Measurements from ENCODE around the gene TIGAR.

Gene TIGAR

DNA sequence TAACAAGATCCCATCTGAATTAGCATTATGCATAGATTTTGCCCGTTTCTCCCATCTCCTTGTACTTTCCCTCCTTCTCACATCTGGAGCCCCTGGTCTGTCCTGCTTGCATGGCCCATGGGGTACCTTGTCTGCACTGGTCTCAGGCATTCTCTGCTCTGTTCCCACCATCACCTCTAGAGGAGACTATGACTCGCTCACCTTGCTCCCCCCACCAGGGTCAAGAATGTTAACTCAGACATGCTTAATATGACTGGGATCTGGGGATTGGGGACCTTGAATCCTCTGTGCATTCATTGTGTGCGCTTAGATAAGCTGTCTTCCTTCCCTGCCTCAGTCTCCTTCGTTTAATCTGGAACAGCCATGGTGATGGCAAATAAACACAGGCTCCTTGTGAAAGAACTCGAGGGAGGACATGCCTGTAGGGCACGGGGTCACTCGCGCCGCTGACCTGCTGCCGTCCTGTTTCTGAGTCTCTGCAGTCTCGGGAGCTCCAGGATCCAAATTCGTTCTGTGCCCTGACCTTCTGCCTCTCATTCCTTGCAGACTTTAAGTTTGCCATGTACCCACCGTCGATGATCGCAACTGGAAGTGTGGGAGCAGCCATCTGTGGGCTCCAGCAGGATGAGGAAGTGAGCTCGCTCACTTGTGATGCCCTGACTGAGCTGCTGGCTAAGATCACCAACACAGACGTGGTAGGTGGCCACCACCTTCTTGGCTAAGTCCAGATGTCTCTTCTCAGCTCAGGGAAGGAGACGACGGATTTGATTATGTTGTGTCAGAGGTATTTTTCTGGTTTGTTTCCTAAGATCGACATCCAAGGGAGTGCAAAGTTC is 32.5 kb upstream of the TIGAR start:
- H3K27ac Mint-ChIP-seq = peak overlapping the region; percentile 64
- H3K36me3 Mint-ChIP-seq (ENCODE audit: low read depth) = peaks cover 85% of the 10 kb centered on the region
- H3K4me3 Mint-ChIP-seq = peak overlapping the region; percentile 55

DNA sequence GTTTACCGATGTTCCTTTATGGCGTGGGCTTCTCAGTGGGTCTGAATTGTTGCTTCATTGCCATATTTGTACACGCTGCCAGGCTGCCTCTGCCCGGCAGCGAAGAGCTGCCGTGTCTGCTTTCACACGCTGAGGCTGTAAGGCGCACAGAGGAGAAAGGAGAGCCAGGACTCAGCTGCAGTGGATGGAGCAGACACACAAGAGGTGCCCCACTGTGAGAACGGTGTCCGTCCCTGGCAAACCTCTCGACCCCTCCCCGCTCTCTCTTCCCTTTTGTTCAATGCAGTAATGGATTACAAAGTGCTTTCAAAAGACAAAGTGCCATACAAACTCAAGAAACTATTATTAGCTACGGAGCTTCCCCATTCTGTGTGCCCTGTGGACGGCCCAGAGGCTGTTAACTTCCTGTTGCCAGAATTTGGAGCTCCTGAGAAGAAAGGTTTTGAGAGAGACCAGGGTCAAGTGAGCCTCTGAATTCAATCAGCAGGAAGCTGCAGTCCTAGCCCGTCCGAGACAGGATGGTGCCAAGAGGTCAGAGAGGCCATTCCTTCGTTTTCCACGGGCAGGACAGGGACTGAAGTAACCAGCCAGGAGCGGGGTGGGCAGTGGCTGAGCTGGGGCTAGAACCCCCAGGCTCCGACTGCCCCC is 31.7 kb upstream of the TIGAR start:
- peaks cover 84% of the 10 kb centered on the region for H3K36me3 Mint-ChIP-seq (ENCODE audit: low read depth)

More for the DNA sequence above, 32.5 kb upstream of the TIGAR start:
- Mint-ChIP-seq H3K4me1 (ENCODE audit: low read depth) (peaks cover 71% of the 10 kb centered on the region), H3K27me3 (ENCODE audit: low read depth) (no peaks in the 10 kb centered on the region), H3K9me3 (no peaks in the 10 kb centered on the region)

DNA sequence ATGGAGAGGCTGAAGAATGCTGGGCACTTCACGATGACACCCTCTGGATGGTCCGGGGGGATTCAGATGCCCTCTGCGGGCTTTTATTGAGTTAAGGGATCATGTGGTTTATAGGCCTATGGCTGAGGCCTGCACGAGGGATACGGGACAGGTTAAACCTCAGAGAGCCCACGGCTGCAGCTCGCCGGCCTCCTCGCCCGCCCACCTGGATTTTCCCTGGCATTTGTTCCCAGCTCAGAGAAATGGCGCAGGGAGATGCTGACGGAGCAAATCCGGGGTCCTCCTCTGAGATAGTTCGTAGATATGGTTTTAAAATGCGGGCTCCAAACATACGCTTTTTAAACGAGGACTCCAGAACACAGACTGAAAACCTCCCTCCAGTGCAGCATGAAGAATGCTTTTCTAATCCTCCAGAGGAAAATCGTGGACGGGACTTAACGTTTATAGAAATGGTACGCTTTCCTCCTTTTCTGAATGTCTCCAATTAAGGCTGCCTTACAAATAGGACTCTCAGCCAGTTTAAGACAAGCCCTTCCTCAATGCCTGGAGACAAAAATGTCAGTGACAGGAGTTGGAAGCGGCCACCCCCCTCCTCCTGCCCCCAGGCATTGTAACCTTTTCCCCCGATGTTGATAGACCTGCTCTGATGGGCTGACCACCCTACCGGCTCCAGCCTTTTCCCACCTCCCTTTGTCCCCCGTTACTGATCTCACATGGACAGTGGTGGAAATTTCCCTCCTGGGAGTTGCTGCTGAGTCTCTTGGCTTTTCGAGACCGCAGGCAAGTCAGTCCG is 30.8 kb upstream of the TIGAR start:
- Mint-ChIP-seq H3K4me3 (no peak overlapping the region), H3K27ac (peak overlapping the region; percentile 55), H3K4me1 (ENCODE audit: low read depth) (peaks cover 72% of the 10 kb centered on the region), H3K36me3 (ENCODE audit: low read depth) (peaks cover 86% of the 10 kb centered on the region), H3K27me3 (ENCODE audit: low read depth) (no peaks in the 10 kb centered on the region), H3K9me3 (no peaks in the 10 kb centered on the region)

More for the DNA sequence above, 31.7 kb upstream of the TIGAR start:
- Mint-ChIP-seq H3K4me1 (ENCODE audit: low read depth) (peaks cover 70% of the 10 kb centered on the region), H3K4me3 (peak overlapping the region; percentile 55), H3K9me3 (no peaks in the 10 kb centered on the region), H3K27ac (no peak overlapping the region), H3K27me3 (ENCODE audit: low read depth) (no peaks in the 10 kb centered on the region)

DNA sequence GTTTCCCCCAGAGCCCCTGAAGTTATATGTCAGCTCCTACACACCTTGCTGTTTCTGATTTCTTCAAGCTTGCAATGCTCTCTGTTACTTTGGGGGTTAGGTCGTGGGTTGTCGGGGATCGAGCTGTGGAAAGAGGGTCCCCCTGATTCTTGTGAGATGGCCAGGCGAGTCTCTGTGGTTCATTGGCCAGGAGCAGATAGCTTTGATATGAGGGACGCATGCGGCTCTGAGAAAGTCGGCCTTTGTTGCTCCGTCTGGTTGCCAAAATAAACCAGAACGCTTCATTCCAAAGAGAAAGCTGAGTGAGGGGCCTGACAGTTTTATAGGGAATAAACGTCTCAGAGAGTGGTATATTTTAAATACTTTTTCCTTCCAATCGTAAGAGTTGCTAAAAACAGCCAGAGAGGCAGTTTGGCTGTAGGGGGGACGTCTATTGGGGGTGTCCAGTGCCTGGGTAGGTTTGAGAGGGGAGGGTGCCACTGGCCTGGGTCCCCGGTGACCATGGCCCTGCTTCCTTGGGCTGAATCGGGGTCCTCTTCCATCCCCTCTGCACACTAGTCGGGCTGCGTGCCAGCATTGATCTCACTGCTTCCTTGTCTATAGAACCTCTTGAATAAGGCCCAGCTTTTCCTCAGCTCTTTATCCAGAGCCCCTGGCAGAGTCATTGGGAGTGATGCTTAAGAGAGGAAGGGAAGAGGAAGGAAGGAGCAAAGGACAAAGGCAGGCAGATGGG is 28.5 kb upstream of the TIGAR start:
- H3K4me1 Mint-ChIP-seq (ENCODE audit: low read depth) = peaks cover 63% of the 10 kb centered on the region
- H3K27me3 Mint-ChIP-seq (ENCODE audit: low read depth) = no peaks in the 10 kb centered on the region
- peak overlapping the region; percentile 1 for H3K4me3 Mint-ChIP-seq
- H3K36me3 Mint-ChIP-seq (ENCODE audit: low read depth) = peaks cover 78% of the 10 kb centered on the region
- no peaks in the 10 kb centered on the region for H3K9me3 Mint-ChIP-seq
- peak overlapping the region; percentile 50 for H3K27ac Mint-ChIP-seq

DNA sequence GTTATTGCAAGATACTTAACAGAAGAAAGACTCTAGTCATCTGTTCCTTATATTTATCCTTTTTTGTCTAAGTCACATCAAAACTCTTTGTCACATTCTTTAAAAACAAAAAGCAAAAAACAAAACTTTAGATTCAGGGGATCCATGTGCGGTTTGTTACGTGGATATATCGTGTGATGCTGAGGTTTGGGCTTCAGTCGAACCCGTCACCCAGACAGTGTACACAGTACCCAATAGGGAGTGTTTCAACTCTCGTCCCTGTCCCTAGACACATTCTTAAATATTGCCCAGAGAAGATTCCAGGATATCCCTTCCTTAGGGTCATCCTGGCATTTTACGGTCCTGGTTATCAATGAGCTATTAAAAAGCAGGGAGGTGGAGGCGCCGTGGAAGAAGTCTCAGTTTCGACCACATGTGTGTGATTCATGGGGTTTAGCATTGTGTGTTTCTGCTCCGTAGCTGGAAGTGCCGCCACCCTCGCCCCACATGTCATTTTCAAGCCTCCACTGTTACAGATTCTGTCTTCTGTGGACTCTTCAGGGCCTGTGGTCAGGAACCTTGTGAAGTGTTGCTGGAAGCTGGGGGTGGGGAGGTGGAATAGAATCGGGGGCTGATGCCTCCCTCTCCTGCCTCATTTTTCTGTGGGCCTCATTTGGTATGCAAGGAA is 27.6 kb upstream of the TIGAR start:
- Mint-ChIP-seq H3K36me3 (ENCODE audit: low read depth) (peaks cover 78% of the 10 kb centered on the region), H3K4me1 (ENCODE audit: low read depth) (peaks cover 59% of the 10 kb centered on the region), H3K27ac (peak overlapping the region; percentile 84), H3K4me3 (peak overlapping the region; percentile 65), H3K27me3 (ENCODE audit: low read depth) (no peaks in the 10 kb centered on the region), H3K9me3 (no peaks in the 10 kb centered on the region)

DNA sequence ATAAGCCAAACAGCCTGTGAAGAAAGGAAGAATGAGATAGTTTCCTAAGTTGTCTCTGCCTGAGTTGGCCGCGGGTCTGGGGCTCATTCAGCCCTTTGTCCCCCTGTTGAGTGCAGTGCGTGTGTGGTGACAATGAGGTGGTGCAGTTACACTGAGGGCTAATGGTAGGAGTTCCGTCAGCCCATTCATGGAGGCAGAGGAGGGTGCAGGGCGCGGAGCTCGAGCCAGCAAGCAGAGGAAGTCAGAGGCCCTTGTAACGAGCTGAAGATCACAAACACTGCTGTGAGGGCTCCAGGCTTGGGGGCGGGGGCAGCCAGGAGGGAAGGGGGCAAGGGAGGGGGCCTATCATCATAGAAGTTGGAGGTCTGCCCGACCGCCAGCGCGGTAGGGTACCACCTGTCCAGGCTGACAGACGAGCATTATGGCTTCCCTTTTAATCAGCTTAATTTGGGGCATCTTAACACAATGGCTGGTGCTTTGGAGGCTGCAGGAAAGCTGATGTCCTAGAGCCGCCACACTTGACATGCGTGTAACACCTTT is 27.0 kb upstream of the TIGAR start:
- Mint-ChIP-seq H3K27ac (peak overlapping the region; percentile 84), H3K36me3 (ENCODE audit: low read depth) (peaks cover 76% of the 10 kb centered on the region), H3K27me3 (ENCODE audit: low read depth) (no peaks in the 10 kb centered on the region), H3K9me3 (no peaks in the 10 kb centered on the region), H3K4me3 (peak overlapping the region; percentile 65), H3K4me1 (ENCODE audit: low read depth) (peaks cover 54% of the 10 kb centered on the region)

DNA sequence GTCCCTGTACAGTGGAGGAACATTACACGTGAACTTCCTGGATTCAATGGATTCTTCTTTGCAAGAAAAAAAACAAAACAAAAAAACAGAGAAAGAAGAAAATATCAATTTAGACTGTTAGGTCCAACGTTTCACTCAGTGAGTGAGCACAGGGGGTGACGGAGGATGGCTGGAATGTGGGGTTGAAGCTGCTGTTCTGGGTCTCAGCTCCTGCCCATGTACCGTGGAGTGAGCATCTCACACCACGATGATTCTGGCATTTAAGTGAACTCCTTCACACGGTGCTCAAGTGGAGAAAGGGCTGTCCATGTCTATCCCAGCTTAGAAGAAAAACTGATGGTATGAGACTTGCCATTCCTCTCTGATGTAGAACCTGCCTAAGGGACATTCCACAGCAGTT is 24.3 kb upstream of the TIGAR start:
- H3K27ac Mint-ChIP-seq = peak overlapping the region; percentile 17
- H3K4me1 Mint-ChIP-seq (ENCODE audit: low read depth) = peaks cover 56% of the 10 kb centered on the region
- H3K9me3 Mint-ChIP-seq = no peaks in the 10 kb centered on the region
- peaks cover 76% of the 10 kb centered on the region for H3K36me3 Mint-ChIP-seq (ENCODE audit: low read depth)
- H3K27me3 Mint-ChIP-seq (ENCODE audit: low read depth) = no peaks in the 10 kb centered on the region
- H3K4me3 Mint-ChIP-seq = no peak overlapping the region

DNA sequence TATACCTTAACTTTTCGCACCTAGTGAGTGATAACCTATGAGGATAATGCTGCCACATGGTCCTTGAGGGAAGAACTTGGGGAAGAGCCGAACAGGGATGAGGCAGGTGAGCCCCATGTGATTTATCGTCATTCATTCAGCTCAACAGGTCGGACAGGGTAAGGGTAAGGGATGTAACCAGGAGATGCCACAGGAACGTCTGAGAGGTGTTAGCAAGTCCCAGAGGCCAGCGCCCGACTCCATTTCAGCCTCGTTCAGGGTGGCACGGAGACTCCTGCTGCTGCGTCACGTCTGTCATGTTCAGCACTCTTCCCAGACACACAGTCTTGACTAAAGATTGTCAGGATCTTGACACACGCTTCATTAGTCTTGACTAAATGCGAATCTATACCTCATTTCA is 23.4 kb upstream of the TIGAR start:
- no peak overlapping the region for H3K4me3 Mint-ChIP-seq
- H3K27me3 Mint-ChIP-seq (ENCODE audit: low read depth) = no peaks in the 10 kb centered on the region
- H3K36me3 Mint-ChIP-seq (ENCODE audit: low read depth) = peaks cover 76% of the 10 kb centered on the region
- H3K4me1 Mint-ChIP-seq (ENCODE audit: low read depth) = peaks cover 55% of the 10 kb centered on the region
- peak overlapping the region; percentile 11 for H3K27ac Mint-ChIP-seq
- no peaks in the 10 kb centered on the region for H3K9me3 Mint-ChIP-seq

DNA sequence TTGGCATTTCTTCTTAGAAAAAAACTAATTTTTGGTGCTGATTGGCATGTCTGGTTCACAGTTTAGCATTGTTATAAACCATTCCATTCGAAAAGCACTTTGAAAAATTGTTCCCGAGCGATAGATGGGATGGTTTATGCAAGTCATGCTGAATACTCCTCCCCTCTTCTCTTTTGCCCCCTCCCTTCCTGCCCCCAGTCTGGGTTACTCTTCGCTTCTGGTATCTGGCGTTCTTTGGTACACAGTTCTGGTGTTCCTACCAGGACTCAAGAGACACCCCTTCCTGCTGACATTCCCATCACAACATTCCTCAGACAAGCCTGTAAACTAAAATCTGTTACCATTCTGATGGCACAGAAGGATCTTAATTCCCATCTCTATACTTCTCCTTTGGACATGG is 20.1 kb upstream of the TIGAR start:
- H3K27ac Mint-ChIP-seq = no peak overlapping the region
- no peak overlapping the region for H3K4me3 Mint-ChIP-seq
- H3K9me3 Mint-ChIP-seq = no peaks in the 10 kb centered on the region
- H3K4me1 Mint-ChIP-seq (ENCODE audit: low read depth) = peaks cover 35% of the 10 kb centered on the region
- H3K36me3 Mint-ChIP-seq (ENCODE audit: low read depth) = peaks cover 78% of the 10 kb centered on the region
- no peaks in the 10 kb centered on the region for H3K27me3 Mint-ChIP-seq (ENCODE audit: low read depth)

DNA sequence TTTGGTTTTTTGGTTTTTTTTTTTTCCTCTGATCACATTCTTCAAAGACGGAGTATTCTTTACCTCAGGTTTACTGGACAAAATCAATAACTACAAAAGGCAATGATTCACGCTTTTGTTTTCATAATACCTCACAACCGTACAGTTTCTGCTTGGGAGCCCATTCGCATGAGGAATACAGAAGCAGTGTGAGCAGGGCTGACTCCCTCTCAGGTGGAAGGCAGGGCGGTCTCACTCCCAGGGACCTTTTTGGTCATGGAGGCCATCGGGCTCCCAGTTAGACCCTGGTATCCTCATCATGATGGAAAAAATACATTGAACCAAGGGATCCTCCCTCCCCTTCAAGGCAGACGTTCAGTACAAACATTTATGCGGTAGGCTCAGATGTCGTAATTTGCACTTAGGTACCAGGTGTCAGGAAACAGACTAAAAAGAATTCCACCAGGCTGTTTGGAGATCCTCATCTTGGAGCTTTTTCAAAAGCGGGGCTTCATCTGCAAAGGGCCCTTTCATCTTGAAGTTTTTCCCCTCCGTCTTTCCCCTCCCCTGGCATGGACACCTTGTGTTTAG is 19.0 kb upstream of the TIGAR start:
- peaks cover 32% of the 10 kb centered on the region for H3K4me1 Mint-ChIP-seq (ENCODE audit: low read depth)
- peaks cover 74% of the 10 kb centered on the region for H3K36me3 Mint-ChIP-seq (ENCODE audit: low read depth)
- H3K27ac Mint-ChIP-seq = no peak overlapping the region
- no peak overlapping the region for H3K4me3 Mint-ChIP-seq
- no peaks in the 10 kb centered on the region for H3K27me3 Mint-ChIP-seq (ENCODE audit: low read depth)
- H3K9me3 Mint-ChIP-seq = no peaks in the 10 kb centered on the region

DNA sequence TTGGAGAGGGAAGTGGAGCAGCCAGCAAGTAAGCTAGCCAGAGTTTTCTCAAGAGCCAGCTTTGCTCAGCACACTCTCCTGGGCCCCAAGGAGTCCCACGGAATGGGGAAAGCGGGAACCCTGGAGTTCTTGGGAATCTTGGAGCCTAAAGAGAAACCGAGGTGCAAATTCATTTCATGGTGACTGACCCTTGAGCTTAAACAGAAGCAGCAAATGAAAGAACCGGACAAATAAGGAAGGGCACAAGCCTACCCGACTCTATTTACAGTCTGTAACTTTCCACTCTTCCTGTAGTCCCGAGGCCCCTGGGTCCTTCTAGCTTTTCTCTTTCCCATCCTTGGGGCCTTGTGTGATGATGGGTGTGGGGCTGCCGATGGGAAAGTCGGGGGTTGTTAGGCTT is 18.1 kb upstream of the TIGAR start:
- H3K4me1 Mint-ChIP-seq (ENCODE audit: low read depth) = peaks cover 31% of the 10 kb centered on the region
- H3K36me3 Mint-ChIP-seq (ENCODE audit: low read depth) = peaks cover 77% of the 10 kb centered on the region
- no peaks in the 10 kb centered on the region for H3K9me3 Mint-ChIP-seq
- no peaks in the 10 kb centered on the region for H3K27me3 Mint-ChIP-seq (ENCODE audit: low read depth)
- H3K27ac Mint-ChIP-seq = no peak overlapping the region
- H3K4me3 Mint-ChIP-seq = no peak overlapping the region

DNA sequence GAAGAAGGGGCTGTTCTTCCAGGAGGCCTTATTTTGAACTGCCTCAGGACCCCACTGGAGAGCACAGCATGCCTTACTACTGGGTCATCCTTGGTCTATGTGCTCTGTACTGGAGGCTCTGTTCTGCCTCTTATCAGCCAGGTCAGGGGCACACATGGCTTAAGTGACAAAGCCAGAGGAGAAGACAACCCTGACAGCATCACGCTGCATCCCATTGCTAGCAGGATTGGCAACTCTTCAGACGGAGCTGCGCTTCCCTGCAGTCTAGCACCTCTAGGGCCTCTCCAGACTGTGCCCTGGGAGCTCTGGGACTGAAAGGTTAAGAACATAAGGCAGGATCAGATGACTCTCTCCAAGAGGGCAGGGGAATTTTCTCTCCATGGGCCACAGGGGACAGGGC is 17.3 kb upstream of the TIGAR start:
- H3K4me1 Mint-ChIP-seq (ENCODE audit: low read depth) = peaks cover 28% of the 10 kb centered on the region
- no peaks in the 10 kb centered on the region for H3K9me3 Mint-ChIP-seq
- H3K27ac Mint-ChIP-seq = no peak overlapping the region
- peaks cover 75% of the 10 kb centered on the region for H3K36me3 Mint-ChIP-seq (ENCODE audit: low read depth)
- H3K27me3 Mint-ChIP-seq (ENCODE audit: low read depth) = no peaks in the 10 kb centered on the region
- H3K4me3 Mint-ChIP-seq = no peak overlapping the region

DNA sequence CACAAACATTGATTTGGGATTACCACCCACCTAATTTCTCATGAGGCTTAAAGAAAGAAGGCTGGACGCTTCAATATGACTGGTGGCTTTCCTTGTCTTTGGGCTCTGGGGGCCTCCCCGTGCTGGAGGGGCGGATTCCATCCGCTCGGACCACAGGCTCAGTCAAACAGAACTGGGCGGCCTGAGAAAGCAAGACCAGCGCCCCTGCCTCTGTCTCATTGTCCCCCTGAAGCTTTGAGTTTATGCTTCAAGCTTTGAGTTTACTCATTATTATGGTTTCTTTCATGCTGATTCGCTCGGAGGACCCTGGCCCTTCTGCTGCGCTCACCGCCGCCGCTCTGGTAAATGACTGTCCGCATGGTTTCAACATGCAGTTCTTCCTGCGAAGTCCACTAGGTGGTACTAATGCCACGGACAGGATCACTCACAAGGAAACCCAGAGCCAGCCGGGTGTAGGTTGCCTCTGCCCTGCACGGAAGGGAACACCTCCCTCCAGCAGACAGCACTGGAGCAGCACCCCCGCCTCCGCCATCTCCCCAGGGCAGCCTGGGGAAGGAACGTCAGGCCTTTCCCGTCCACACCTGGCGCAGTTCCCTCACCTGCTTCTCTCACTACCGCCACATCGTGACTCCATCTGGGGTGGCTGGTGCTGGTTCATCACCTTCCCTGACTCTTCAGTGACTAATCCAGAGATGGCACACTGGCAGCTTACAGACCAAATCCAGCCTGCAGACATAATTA is 13.2 kb upstream of the TIGAR start:
- peaks cover 63% of the 10 kb centered on the region for H3K36me3 Mint-ChIP-seq (ENCODE audit: low read depth)
- H3K4me3 Mint-ChIP-seq = no peak overlapping the region
- no peak overlapping the region for H3K27ac Mint-ChIP-seq
- H3K9me3 Mint-ChIP-seq = no peaks in the 10 kb centered on the region
- H3K4me1 Mint-ChIP-seq (ENCODE audit: low read depth) = peaks cover 7% of the 10 kb centered on the region
- H3K27me3 Mint-ChIP-seq (ENCODE audit: low read depth) = no peaks in the 10 kb centered on the region

All from T-helper 1 cell treated with Interleukin-12 subunit alpha and Interleukin-12 subunit beta and Interleukin-4 antibody, amounts not matched to agents 30 μg/mL and 1 μg/mL, for 36 hours (primary cell).